K562 (cell line): ENCODE measurements around the gene SLC5A5. TPM values are rescaled to one million over a fixed set of nuclear protein-coding genes. Genes with fewer than 3 reads are reported as not detected.

ENCODE experiments used
- ARHGAP35 ChIP-seq: fragments of 450-650 bp; IDR thresholded peaks from 2 replicates; pipeline ENCODE4 v1.6.1; 2018; ENCODE audit not compliant: partially characterized antibody
- CCNT2 ChIP-seq: IDR thresholded peaks from 2 replicates; pipeline ENCODE4 v1.6.1; 2011; ENCODE audit warnings: borderline replicate concordance, low read depth, mild to moderate bottlenecking, moderate library complexity, mixed read lengths, low read length; ENCODE audit not compliant: insufficient read length; ENCODE audit errors: extremely low read depth
- DACH1 ChIP-seq: fragments of 450-650 bp; IDR thresholded peaks from 2 replicates; pipeline ENCODE4 v1.6.1; 2018; ENCODE audit not compliant: partially characterized antibody
- DDX20 ChIP-seq: fragments of 450-650 bp; IDR thresholded peaks from 2 replicates; pipeline ENCODE4 v1.6.1; 2016; ENCODE audit warnings: missing genetic modification characterization, low read depth, mild to moderate bottlenecking, missing compliant biosample characterization, moderate library complexity
- DIDO1 ChIP-seq: fragments of 450-650 bp; IDR thresholded peaks from 2 replicates; pipeline ENCODE4 v1.6.1; 2016; ENCODE audit warnings: low read depth, missing biosample characterization, missing genetic modification characterization
- E2F8 ChIP-seq: fragments of 450-650 bp; IDR thresholded peaks from 2 replicates; pipeline ENCODE4 v1.7.1; 2018; ENCODE audit warnings: mild to moderate bottlenecking, low read depth; ENCODE audit not compliant: partially characterized antibody
- GABPB1 ChIP-seq: sonication (generic); formaldehyde crosslinking; IDR thresholded peaks from 2 replicates; pipeline ENCODE4 v1.8.0; 2022; ENCODE audit warnings: mild to moderate bottlenecking, missing genetic modification reagents
- ID3 ChIP-seq, 2 experiments: fragments of 250-450 bp in 1 of 2; fragments of 450-650 bp in 1 of 2; sonication (Bioruptor Pico) in 1 of 2; IDR thresholded peaks; 2 replicates each; pipeline versions ENCODE4 v1.6.1 to v1.8.0; 2016 to 2021; ENCODE audit warnings: mild to moderate bottlenecking in 2 of 2, moderate library complexity in 2 of 2, missing compliant biosample characterization in 1 of 2, missing genetic modification characterization in 1 of 2
- MBD2 ChIP-seq: sonication (generic); IDR thresholded peaks from 2 replicates; pipeline ENCODE4 v1.6.1; 2016; ENCODE audit warnings: low read depth, borderline replicate concordance
- MTA3 ChIP-seq: fragments of 450-650 bp; formaldehyde crosslinking; IDR thresholded peaks from 2 replicates; pipeline ENCODE4 v1.6.1; 2017; ENCODE audit warnings: mild to moderate bottlenecking, borderline replicate concordance
- PML ChIP-seq: IDR thresholded peaks from 2 replicates; pipeline ENCODE4 v1.6.1; 2012; ENCODE audit warnings: low read length, inconsistent platforms
- POLR2A ChIP-seq: fragments of 450-650 bp; conservative IDR thresholded peaks from 2 replicates; pipeline ENCODE4 v1.6.1; 2016
- POLR3A ChIP-seq: IDR thresholded peaks from 2 replicates; pipeline ENCODE4 v1.6.1; 2011; ENCODE audit warnings: borderline replicate concordance, mild to moderate bottlenecking, moderate library complexity; ENCODE audit not compliant: insufficient read length, insufficient read depth; ENCODE audit errors: extremely low read depth
- PTBP1 ChIP-seq: fragments of 200-400 bp; formaldehyde crosslinking; IDR thresholded peaks from 2 replicates; pipeline ENCODE4 v1.6.1; 2017; ENCODE audit warnings: low read depth, low read length
- TCFL5 ChIP-seq: fragments of 250-450 bp; sonication (Bioruptor Pico); conservative IDR thresholded peaks from 2 replicates; pipeline ENCODE4 v1.6.1; 2021; ENCODE audit warnings: mild to moderate bottlenecking, moderate library complexity, matching md5 sums
- ZC3H4 ChIP-seq: sonication (generic); formaldehyde crosslinking; IDR thresholded peaks from 2 replicates; pipeline ENCODE4 v1.9.0; 2021; ENCODE audit warnings: missing genetic modification reagents, borderline replicate concordance
- ZNF584 ChIP-seq: fragments of 200-800 bp; sonication (Bioruptor generic); IDR thresholded peaks from 2 replicates; pipeline ENCODE4 v1.6.1; 2016; ENCODE audit warnings: low read depth, mild to moderate bottlenecking, missing genetic modification characterization, missing compliant biosample characterization
- ZNF655 ChIP-seq: fragments of 250-450 bp; sonication (Bioruptor Pico); IDR thresholded peaks from 2 replicates; pipeline ENCODE4 v1.5.0; 2021
- ZNF696 ChIP-seq: fragments of 250-450 bp; sonication (Bioruptor Pico); conservative IDR thresholded peaks from 2 replicates; pipeline ENCODE4 v1.4.0; 2020; ENCODE audit warnings: mild to moderate bottlenecking, moderate library complexity
- ZNF764 ChIP-seq: fragments of 250-450 bp; sonication (Bioruptor Pico); IDR thresholded peaks from 2 replicates; pipeline ENCODE4 v1.4.0; 2020; ENCODE audit warnings: low read depth, mild to moderate bottlenecking, moderate library complexity
- ZNF778 ChIP-seq: fragments of 450-650 bp; formaldehyde crosslinking; IDR thresholded peaks from 2 replicates; pipeline ENCODE4 v1.4.0; 2020; ENCODE audit warnings: mild to moderate bottlenecking, moderate library complexity
- polyA plus RNA-seq, 8 experiments: library from polyadenylated mRNA; depleted of rRNA in 4 of 8; stranded (reverse) in 5 of 8; unstranded in 3 of 8; fragments of >200 nt; fragmentation: Nextera tagmentation in 2 of 8; fragmentation: Illumina TruSeq in 1 of 8; extraction: Ambion mirVana in 2 of 8; extraction: Trizol in 1 of 8; gene quantifications; 2 replicates each; pipeline versions ENCODE4 v1.2.1 to v1.2.3, GENCODE V29; 2011 to 2014; ENCODE audit warnings: inconsistent platforms in 1 of 8, missing spikeins in 1 of 8
- total RNA-seq, 7 experiments: library from RNA; depleted of rRNA in 6 of 7; stranded (reverse); fragments of >200 nt in 6 of 7; fragmentation: Illumina TruSeq in 2 of 7; extraction: Trizol in 2 of 7; gene quantifications; 2 replicates each; pipeline versions ENCODE4 v1.2.1 to v1.2.3, GENCODE V29; 2011 to 2021; ENCODE audit warnings: low replicate concordance in 1 of 7

Gene SLC5A5
- total and polyA plus RNA-seq, 9 of the 15 experiments (the other 6 are each of a cell fraction or from before 2014, with no cell fraction given): 0.10 to 0.73 (median 0.23) TPM

- TF ChIP-seq GABPB1 (peak; percentile 99), DACH1 (no peak), ZNF778 (CRISPR knock-in tag) (no peak), ZNF696 (CRISPR knock-in tag) (no peak), TCFL5 (CRISPR knock-in tag) (no peak), MBD2 (peak; percentile 99), ZC3H4 (CRISPR knock-in tag) (no peak), ZNF764 (peak; percentile 67; the same call in 1 of the 2 replicates), POLR2A (peak; percentile 99), MTA3 (peak; percentile 96; the same call in 1 of the 2 replicates), CCNT2 (peak; percentile 61), PML (peak; percentile 82; the same call in 1 of the 2 replicates), POLR3A (no peak), ID3 (CRISPR knock-in tag; IDR thresholded peaks at IDR 0.05) (no peak), ID3 (tag; IDR thresholded peaks at IDR 0.05) (0 out of 2 replicates have a peak, but pooled peaks have one; percentile 44), PTBP1 (no peak), DDX20 (tag) (no peak), E2F8 (no peak), DIDO1 (tag) (no peak), ZNF584 (CRISPR knock-in tag) (no peak), ARHGAP35 (no peak), ZNF655 (CRISPR knock-in tag) (no peak)
Observed at GRCh38 chr19:17859533-17860330, 12.0 kb upstream of the SLC5A5 start, which contains the start of gene RPL18A (continued).
